Right lobe of liver (tissue), 6 donors: ENCODE data around the gene DGKI. TPM values are rescaled to one million over a fixed set of nuclear protein-coding genes. Genes with fewer than 3 reads are reported as not detected.

Experiments used
- ATAC-seq, 4 donors: fragments of 200-7000 bp; cut with Tn5 transposase; one replicate each; pipeline ENCODE4 v1.9.1; 2020; ENCODE audit warnings: mild to moderate bottlenecking in 4 of 4, moderate library complexity in 4 of 4
- DNase-seq, 3 donors: peaks; one replicate each; pipeline ENCODE4 v3.0.0-alpha.2; 2020
- H3K27ac ChIP-seq, 3 donors: fragments of 200-600 bp; one replicate each; pipeline ENCODE4 v1.8.0; 2022
- H3K27me3 ChIP-seq, 2 donors: fragments of 200-600 bp; one replicate each; pipeline ENCODE4 v1.8.0; 2022
- H3K36me3 ChIP-seq, 4 donors: fragments of 200-600 bp; sonication (generic) in 1 of 4; one replicate each; pipeline versions ENCODE4 v1.5.1 to v1.8.0; 2017 to 2022; ENCODE audit warnings: control low read depth in 1 of 4
- H3K4me1 ChIP-seq, 4 donors: fragments of 200-600 bp; sonication (generic) in 1 of 4; one replicate each; pipeline versions ENCODE4 v1.5.1 to v1.8.0; 2017 to 2022; ENCODE audit warnings: control low read depth in 1 of 4
- H3K4me3 ChIP-seq, 3 donors: fragments of 200-600 bp; one replicate each; pipeline ENCODE4 v1.8.0; 2022
- H3K9me3 ChIP-seq, 4 donors: fragments of 200-600 bp; sonication (generic) in 1 of 4; one replicate each; pipeline versions ENCODE4 v1.5.1 to v1.8.0; 2017 to 2022; ENCODE audit warnings: control low read depth in 1 of 4
- POLR2A ChIP-seq: fragments of 450-650 bp; IDR thresholded peaks from one replicate; pipeline ENCODE4 v1.6.1; 2017; ENCODE audit warnings: antibody characterized with exemption, mild to moderate bottlenecking
- whole genome bisulfite sequencing: methylation state at CpG from one replicate; pipeline ENCODE4 v1.1.6; 2018; ENCODE audit warnings: low coverage, low lambda C conversion rate; ENCODE audit not compliant: insufficient coverage; ENCODE audit errors: missing lambda C conversion rate; 5-methylcytosine and 5-hydroxymethylcytosine counted together
- intact Hi-C, 2 donors: fragments of 100-400 bp; cut with DNase I; formaldehyde crosslinking; loops; one replicate each; pipeline versions ENCODE4 v1.11.2 to v1.14.1; 2022
- total RNA-seq, 6 experiments: library from RNA; depleted of rRNA in 2 of 6; stranded (reverse); fragments of >200 nt in 2 of 6; fragmentation: NEBNext Ultra II Directional in 3 of 6; extraction: Animal tissue kit (Norgen Biotek cat#: 25700) in 3 of 6; gene quantifications; one replicate each; pipeline versions ENCODE4 v1.1.0 to v1.2.4, GENCODE V29; 2016 to 2023
- TF ChIP-seq, protein P1 (sequence below), 4 donors: fragments of 200-600 bp in 3 of 4; fragments of 450-650 bp in 1 of 4; IDR thresholded peaks; one replicate each; pipeline versions ENCODE4 v1.5.1 to v1.8.0; 2016 to 2022; ENCODE audit warnings: antibody characterized with exemption in 4 of 4, mild to moderate bottlenecking in 2 of 4
- donor health status: DM: no; HTN: yes; CAD: no.
- donor health status: DM: no; HTN: no; CAD: no.
- donor health status: DM: no; HTN: no; CAD: no.
- donor health status: DM: no; HTN: yes; CAD: no.
- donor health status: DM: no; HTN: yes; CAD: no.

The DGKI gene
- total RNA-seq, 6 experiments from 2014 or later: 0.05 to 0.35 (median 0.06) TPM; not detected in 1

DNA sequence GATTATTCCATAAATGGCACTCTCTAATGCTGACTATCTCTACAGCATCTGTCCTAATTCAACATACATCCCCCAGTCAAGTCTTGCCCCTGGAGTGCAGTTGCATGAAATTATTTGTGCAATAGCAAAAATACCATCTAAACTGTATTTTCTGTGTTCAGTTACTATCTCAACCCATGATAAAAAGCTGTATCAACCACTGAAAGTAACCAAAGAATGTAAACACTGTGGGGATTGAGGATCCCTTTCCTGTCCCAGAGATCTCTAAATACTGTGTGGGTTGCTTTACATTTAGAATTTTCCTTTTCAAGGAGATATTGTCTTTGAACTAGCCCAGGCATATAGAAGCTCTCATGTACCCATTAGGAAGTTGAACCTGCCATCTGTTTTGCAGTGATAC, 23.9 kb upstream of the DGKI start:
- intact Hi-C loops: no loop called here
- H3K27ac ChIP-seq: no peak overlapping the region
- DNase-seq (no peak), ATAC-seq (no peak)
- peaks cover 0 to 5% (median 0%) of the 10 kb centered on the region in 4 donors for H3K9me3 ChIP-seq
- no peaks in the 10 kb centered on the region for H3K4me1 ChIP-seq
- no peaks in the 10 kb centered on the region for H3K27me3 ChIP-seq
- peaks cover 0 to 6% (median 2%) of the 10 kb centered on the region in 4 donors for H3K36me3 ChIP-seq
- no peak for TF ChIP-seq POLR2A
- TF ChIP-seq, protein P1, sequence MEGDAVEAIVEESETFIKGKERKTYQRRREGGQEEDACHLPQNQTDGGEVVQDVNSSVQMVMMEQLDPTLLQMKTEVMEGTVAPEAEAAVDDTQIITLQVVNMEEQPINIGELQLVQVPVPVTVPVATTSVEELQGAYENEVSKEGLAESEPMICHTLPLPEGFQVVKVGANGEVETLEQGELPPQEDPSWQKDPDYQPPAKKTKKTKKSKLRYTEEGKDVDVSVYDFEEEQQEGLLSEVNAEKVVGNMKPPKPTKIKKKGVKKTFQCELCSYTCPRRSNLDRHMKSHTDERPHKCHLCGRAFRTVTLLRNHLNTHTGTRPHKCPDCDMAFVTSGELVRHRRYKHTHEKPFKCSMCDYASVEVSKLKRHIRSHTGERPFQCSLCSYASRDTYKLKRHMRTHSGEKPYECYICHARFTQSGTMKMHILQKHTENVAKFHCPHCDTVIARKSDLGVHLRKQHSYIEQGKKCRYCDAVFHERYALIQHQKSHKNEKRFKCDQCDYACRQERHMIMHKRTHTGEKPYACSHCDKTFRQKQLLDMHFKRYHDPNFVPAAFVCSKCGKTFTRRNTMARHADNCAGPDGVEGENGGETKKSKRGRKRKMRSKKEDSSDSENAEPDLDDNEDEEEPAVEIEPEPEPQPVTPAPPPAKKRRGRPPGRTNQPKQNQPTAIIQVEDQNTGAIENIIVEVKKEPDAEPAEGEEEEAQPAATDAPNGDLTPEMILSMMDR (IDR thresholded peaks at IDR 0.05): no peak
- no peak overlapping the region for H3K4me3 ChIP-seq

DNA sequence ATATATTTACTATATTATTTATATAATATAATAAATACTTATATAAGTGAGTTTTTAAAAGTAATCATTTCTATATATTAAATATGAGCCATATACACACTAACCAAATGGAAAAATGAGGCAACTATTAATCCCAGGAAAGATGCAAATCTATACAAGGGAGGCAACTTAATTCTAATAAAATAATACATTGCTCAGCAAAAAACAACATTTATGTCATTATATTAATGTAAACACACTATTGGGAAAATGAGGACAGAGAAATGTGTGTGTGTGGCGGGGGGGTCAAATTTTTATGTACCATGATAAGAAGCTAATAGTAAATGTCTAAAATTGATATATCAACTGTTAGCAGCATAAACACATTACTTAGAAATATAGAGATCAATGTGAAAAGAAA, 23.3 kb upstream of the DGKI start:
- WGBS: 90% methylated on average over 1 of the region's 1 CpG
- DNase-seq (no peak), ATAC-seq (no peak)
- Histone ChIP-seq H3K27ac (no peak overlapping the region), H3K9me3 (peaks cover 0 to 5% (median 0%) of the 10 kb centered on the region in 4 donors), H3K36me3 (peaks cover 0 to 4% (median under 1%) of the 10 kb centered on the region in 4 donors), H3K4me3 (no peak overlapping the region), H3K4me1 (no peaks in the 10 kb centered on the region), H3K27me3 (no peaks in the 10 kb centered on the region)
- intact Hi-C loops: no loop called here
- TF ChIP-seq, protein P1 (IDR thresholded peaks at IDR 0.05): no peak
- TF ChIP-seq POLR2A: no peak

DNA sequence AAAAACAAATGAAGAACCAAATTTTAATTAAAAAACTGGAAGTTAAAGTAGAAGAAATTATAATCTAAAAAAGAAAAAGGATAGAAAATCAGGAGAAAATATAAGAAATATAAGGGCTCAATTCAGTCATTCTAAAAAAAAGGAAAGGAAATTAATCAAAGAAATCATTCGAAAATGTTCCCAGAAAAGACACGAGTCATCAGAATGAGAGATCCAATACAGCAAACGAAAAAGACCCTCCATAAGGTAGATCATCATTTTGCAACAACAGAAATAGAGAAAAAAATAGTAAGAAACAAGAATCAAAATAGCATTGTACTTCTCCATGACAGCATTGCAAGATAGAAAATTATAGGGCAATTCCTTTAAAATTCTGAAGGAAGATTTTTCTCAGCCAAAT, 22.5 kb upstream of the DGKI start:
- ATAC-seq (no peak), DNase-seq (no peak)
- Histone ChIP-seq H3K27ac (no peak overlapping the region), H3K9me3 (peaks cover 0 to 5% (median 0%) of the 10 kb centered on the region in 4 donors), H3K4me1 (no peaks in the 10 kb centered on the region), H3K36me3 (peaks cover 0 to 4% (median 0%) of the 10 kb centered on the region in 4 donors), H3K4me3 (no peak overlapping the region), H3K27me3 (no peaks in the 10 kb centered on the region)
- intact Hi-C loops: no loop called here
- 89% methylated on average over 3 of the region's 3 CpGs for WGBS
- TF ChIP-seq, protein P1 (IDR thresholded peaks at IDR 0.05): no peak
- TF ChIP-seq POLR2A: no peak

DNA sequence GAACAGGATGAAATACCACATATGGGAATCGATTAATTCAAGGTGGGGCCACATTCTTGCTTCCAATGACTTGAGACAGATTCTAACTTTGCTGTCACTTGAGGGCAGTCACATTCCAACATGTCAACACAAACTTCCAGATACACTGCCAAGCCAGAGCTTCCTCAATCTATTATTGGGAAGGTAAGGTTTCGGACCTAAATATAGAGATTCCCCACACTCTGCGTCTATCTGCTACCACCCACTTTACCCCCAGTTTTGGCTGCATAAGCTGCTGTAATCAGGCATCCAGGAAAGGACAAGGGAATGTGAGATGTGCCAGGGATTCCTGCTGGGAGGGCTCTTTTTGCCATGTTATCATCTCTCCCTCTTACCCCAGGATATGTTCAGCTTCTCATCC, 20.5 kb upstream of the DGKI start:
- Histone ChIP-seq H3K9me3 (peaks cover 0 to 5% (median 0%) of the 10 kb centered on the region in 4 donors), H3K27ac (no peak overlapping the region), H3K4me3 (no peak overlapping the region), H3K27me3 (no peaks in the 10 kb centered on the region), H3K36me3 (peaks cover 0 to 2% (median 0%) of the 10 kb centered on the region in 4 donors), H3K4me1 (no peaks in the 10 kb centered on the region)
- intact Hi-C loops: no loop called here
- ATAC-seq: no peak
- 90% methylated on average over 3 of the region's 3 CpGs for WGBS
- no peak for DNase-seq
- TF ChIP-seq, protein P1 (IDR thresholded peaks at IDR 0.05): no peak
- no peak for TF ChIP-seq POLR2A

DNA sequence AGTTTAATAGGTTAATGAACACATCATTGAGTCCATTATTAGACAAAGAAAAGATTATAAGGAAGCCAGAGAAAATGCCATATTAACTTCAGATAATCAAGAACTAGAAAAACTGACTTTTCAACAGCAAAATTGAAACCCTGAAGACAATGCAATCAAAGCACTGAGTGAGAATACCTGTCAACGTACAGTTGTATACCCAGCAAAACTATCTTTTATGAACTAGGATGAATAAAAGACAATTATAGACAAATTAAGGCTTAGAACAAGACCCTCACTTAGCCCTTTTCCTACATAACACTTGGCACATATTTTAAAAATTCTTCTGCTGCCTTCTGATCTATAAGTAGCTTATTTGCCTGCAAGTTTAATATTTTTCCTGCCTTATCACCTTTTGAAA, 19.0 kb upstream of the DGKI start:
- no peaks in the 10 kb centered on the region for H3K4me1 ChIP-seq
- H3K36me3 ChIP-seq: peaks cover 0 to 2% (median 0%) of the 10 kb centered on the region in 4 donors
- 100% methylated on average over 1 of the region's 1 CpG for WGBS
- ATAC-seq (no peak), DNase-seq (no peak)
- no peak overlapping the region for H3K27ac ChIP-seq
- H3K27me3 ChIP-seq: no peaks in the 10 kb centered on the region
- peaks cover 0 to 5% (median 0%) of the 10 kb centered on the region in 4 donors for H3K9me3 ChIP-seq
- intact Hi-C loops: no loop called here
- H3K4me3 ChIP-seq: no peak overlapping the region
- TF ChIP-seq, protein P1 (IDR thresholded peaks at IDR 0.05): no peak
- TF ChIP-seq POLR2A: no peak
